Measurements from ENCODE around the gene SYNCRIP. TPM values are rescaled to one million over a fixed set of nuclear protein-coding genes. Genes with fewer than 3 reads are reported as not detected.

Gene SYNCRIP
- total RNA-seq, 1 experiment from 2014 or later = 199 TPM

- Histone ChIP-seq H2BK120ac (ENCODE audit: low read depth, low read length, poor library complexity, severe bottlenecking) (no peak overlapping the region), H2AFZ (ENCODE audit: low read length) (no peak overlapping the region), H2BK12ac (ENCODE audit: insufficient read length, low read depth, low read length) (no peak overlapping the region), H3K79me1 (ENCODE audit: insufficient read depth, low read depth, low read length, poor library complexity, severe bottlenecking) (no peaks in the 10 kb centered on the region), H3K23me2 (ENCODE audit: insufficient read length, low read depth, low read length, poor library complexity, severe bottlenecking) (no peaks in the 10 kb centered on the region), H3K4me1 (ENCODE audit: insufficient read depth, low read length) (no peaks in the 10 kb centered on the region), H2BK20ac (ENCODE audit: low read depth, low read length, poor library complexity, severe bottlenecking) (no peak overlapping the region), H3K9me3 (ENCODE audit: control insufficient read depth, low read depth, low read length) (no peaks in the 10 kb centered on the region), H4K91ac (ENCODE audit: insufficient read length, low read depth, low read length) (no peak overlapping the region), H4K8ac (replicated peaks; ENCODE audit: insufficient read length, low read depth, low read length) (no peak overlapping the region), H2AK5ac (ENCODE audit: insufficient read length, low read length) (no peak overlapping the region), H4K5ac (ENCODE audit: insufficient read length, low read depth, low read length) (no peak overlapping the region), H3K4ac (ENCODE audit: low read depth, low read length) (no peak overlapping the region), H3K79me2 (ENCODE audit: insufficient read depth, low read length) (no peaks in the 10 kb centered on the region), H3K18ac (ENCODE audit: insufficient read length, low read depth, low read length) (no peak overlapping the region), H3K27ac (ENCODE audit: insufficient read length, low read depth, low read length) (no peak overlapping the region), H3T11ph (ENCODE audit: low read length) (no peak overlapping the region), H2BK5ac (ENCODE audit: insufficient read length, low read length) (no peak overlapping the region), H4K20me1 (ENCODE audit: control insufficient read depth, insufficient read depth, insufficient read length) (no peaks in the 10 kb centered on the region), H2BK15ac (ENCODE audit: low read depth, low read length) (no peak overlapping the region), H3K4me2 (ENCODE audit: insufficient read depth, insufficient read length, low read length) (no peak overlapping the region), H3K56ac (ENCODE audit: insufficient read length, low read depth, low read length) (no peak overlapping the region), H3K9ac (ENCODE audit: extremely low read depth, insufficient read length, low read length) (no peak overlapping the region), H3K27me3 (ENCODE audit: insufficient read depth, low read length) (no peaks in the 10 kb centered on the region), H3K14ac (ENCODE audit: insufficient read depth, low read length) (no peak overlapping the region), H3K23ac (ENCODE audit: insufficient read length, low read depth, low read length) (no peak overlapping the region)
- DNase-seq = no peak
- no peak overlapping the region for H3K27ac Mint-ChIP-seq
- H3K4me1 Mint-ChIP-seq = no peaks in the 10 kb centered on the region
- peaks cover 0 to 2% of the 10 kb centered on the region in 2 experiments; a peak in 1 of 5 replicates for H3K9me3 Mint-ChIP-seq
- H3K27me3 Mint-ChIP-seq (ENCODE audit: low read depth) = no peaks in the 10 kb centered on the region
- peaks cover 5 to 18% (median 9%) of the 10 kb centered on the region in 3 experiments; a peak in 6 of 7 replicates for H3K36me3 Mint-ChIP-seq (ENCODE audit: insufficient read depth in 1 of 3, low read depth in 3 of 3)
- no CpG with 5 or more reads among the region's 6 CpGs for WGBS (ENCODE audit: extremely low coverage, insufficient read length, low lambda C conversion rate)
- no peak overlapping the region for H3K4me3 Mint-ChIP-seq
- no peak for TF ChIP-seq CTCF (conservative IDR thresholded peaks at IDR 0.05)
Observed at GRCh38 chr6:85568411-85568810, 74.3 kb downstream of the SYNCRIP start.

Measured in H9 (cell line).